Stimulated activated CD8-positive, alpha-beta memory T cell treated with anti-CD3 and anti-CD28 coated beads, Interleukin-2, amount 100 ng/mL, for 1 hour (primary cell): ENCODE data around the gene NAPA.

Experiments used
- DNase-seq, 2 donors: peaks; one replicate each; pipeline ENCODE4 v3.0.0-alpha.2; 2020; ENCODE audit warnings: low read depth in 2 of 2

NAPA gene

DNA sequence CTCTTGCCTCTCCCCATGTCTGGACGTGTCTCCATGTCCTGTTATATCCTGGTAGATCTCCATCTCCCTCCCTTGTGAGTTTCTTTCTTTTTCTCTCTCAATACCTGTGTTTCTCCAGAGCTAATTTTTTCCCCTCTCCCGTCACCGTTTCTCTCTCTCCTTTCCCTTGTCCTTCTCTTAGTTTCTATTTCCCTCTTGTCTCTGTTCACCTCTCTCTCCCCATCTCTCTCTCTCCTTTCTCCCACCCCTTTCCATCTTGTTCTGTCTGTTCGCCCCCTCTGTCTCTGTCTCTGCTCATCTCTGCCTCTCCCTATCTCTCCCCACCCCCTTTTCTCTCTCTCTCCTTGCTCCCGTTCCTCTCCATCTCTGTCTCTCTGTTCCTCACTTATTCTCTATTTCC is 56.2 kb downstream of the NAPA start:
- DNase-seq: no peak

- no peak for DNase-seq
Observed at GRCh38 chr19:47456721-47457474, 58.0 kb downstream of the NAPA start.

GRCh38 chr19:47450478-47450877 is 64.4 kb downstream of the NAPA start:
- no peak for DNase-seq

GRCh38 chr19:47448360-47448727 is 66.5 kb downstream of the NAPA start:
- DNase-seq: no peak

- peak in 1 of 2 donors; percentile 15 for DNase-seq
Observed at GRCh38 chr19:47447470-47448359, 67.1 kb downstream of the NAPA start.

- DNase-seq: no peak
Observed at GRCh38 chr19:47446534-47447469, 68.1 kb downstream of the NAPA start.

DNA sequence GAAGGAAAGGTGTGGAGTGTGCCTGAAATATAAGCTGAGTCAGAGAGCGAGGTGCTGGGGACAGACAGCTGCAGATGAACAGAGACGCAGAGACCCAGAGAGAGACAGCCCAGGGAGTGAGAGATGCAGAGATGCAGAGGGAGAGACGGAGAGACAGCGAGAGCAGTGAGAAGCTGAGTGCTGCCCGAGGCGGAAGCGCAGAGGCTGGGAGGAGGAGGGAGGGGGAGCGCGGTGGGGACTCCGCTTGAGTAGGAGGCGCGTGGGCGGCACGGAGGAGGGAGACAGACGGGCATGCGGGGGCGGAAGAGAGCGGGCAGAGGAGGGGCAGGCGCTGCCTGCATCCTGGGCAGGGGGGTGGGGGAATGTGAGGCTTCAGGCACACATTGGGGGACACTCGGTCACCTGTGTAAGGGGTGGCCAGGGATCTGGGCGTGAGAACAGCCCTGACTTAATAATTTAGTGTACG is 68.9 kb downstream of the NAPA start:
- DNase-seq: peak; percentile 48 to 81

DNA sequence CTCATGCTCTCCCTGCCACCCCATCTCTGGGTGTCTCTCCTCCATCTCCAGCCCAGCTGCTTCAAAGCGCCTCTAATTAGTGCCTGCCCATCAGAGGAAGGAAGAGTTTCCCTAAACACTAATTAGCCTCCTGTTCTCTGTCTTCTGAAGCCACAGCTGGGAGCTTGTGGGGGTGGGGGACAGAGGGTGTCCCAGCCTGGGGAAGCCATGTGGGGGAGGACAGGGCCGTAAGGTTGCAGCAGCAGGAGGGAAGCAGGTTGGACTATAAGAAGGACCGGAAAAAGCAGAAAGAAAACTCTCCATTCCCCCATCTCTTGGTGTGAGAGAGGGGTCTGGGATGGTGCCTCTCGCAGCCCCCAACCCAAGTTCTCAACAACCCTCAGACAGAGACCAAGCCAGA is 69.3 kb downstream of the NAPA start:
- no peak for DNase-seq

- DNase-seq: no peak
Observed at GRCh38 chr19:47444388-47444821, 70.5 kb downstream of the NAPA start.

DNA sequence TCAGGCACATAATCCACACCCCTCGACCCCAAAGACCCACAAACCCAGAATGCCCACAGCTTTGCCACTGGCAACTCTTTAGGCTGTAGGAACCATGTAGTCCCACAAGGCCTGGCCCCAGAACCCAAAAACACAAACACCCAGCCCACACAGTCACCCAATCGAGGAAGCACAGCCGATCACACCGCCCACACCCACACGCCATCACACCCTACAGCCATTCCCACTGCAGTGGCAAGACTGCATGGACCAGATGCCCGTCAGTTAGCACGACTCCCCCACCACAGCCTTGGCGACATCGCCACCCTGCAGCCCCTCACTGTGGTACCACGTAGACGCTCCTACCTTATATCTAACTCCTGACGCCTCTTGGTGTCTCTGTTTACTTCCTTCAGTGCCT is 71.5 kb downstream of the NAPA start:
- DNase-seq: no peak

- DNase-seq: no peak
Observed at GRCh38 chr19:47438793-47439220, 76.1 kb downstream of the NAPA start.
